Panc1 (cell line): Measurements from ENCODE around the gene SLC2A5. TPM values are rescaled to one million over a fixed set of nuclear protein-coding genes. Genes with fewer than 3 reads are reported as not detected.

Experiments
- ATAC-seq: fragments of 200-7000 bp; cut with Tn5 transposase; 2 replicates; pipeline ENCODE4 v1.9.1; 2020; ENCODE audit warnings: mild to moderate bottlenecking, moderate library complexity
- BruUV-seq: library from RNA; stranded (reverse); fragments of 400-500 nt; replicated peaks from 2 replicates; lab custom pipeline; 2021; lab: Mats Ljungman, UMichigan
- CTCF ChIA-PET: fragments of 300-600 bp; sonication (Branson Sonifier 250); formaldehyde crosslinking; loops from one replicate; lab custom pipeline; 2022; ENCODE audit warnings: antibody characterized with exemption; lab: Charles Lee
- POLR2A ChIA-PET: fragments of 300-600 bp; sonication (Branson Sonifier 250); formaldehyde crosslinking; loops from one replicate; lab custom pipeline; 2022; ENCODE audit warnings: antibody characterized with exemption; lab: Charles Lee
- DNase-seq: peaks from one replicate; pipeline ENCODE4 v3.0.0-alpha.2; 2010; ENCODE audit warnings: low read depth, low spot score
- H3K27ac ChIP-seq: 2 replicates; pipeline ENCODE4 v1.5.1; 2011; ENCODE audit warnings: mild to moderate bottlenecking, low read length, inconsistent platforms
- H3K27me3 ChIP-seq: fragments of 200-500 bp; sonication (Bioruptor generic); 2 replicates; pipeline ENCODE4 v1.6.0; 2014; ENCODE audit warnings: low read length, inconsistent platforms; ENCODE audit not compliant: control insufficient read depth, insufficient read depth
- H3K36me3 ChIP-seq: fragments of 200-500 bp; sonication (Bioruptor generic); 2 replicates; pipeline ENCODE4 v1.5.1; 2014; ENCODE audit warnings: inconsistent platforms, mild to moderate bottlenecking, low read length, moderate library complexity; ENCODE audit not compliant: control insufficient read depth, insufficient read depth
- H3K4me1 ChIP-seq: 2 replicates; pipeline ENCODE4 v1.5.1; 2011; ENCODE audit warnings: inconsistent platforms, mild to moderate bottlenecking, low read length, moderate library complexity; ENCODE audit not compliant: control insufficient read depth, insufficient read depth
- H3K4me3 ChIP-seq, 2 experiments: 2 replicates each; pipeline ENCODE4 v1.5.1; 2011 to 2012; ENCODE audit warnings: low read depth in 2 of 2, low read length in 2 of 2, mild to moderate bottlenecking in 2 of 2, inconsistent platforms in 1 of 2, moderate library complexity in 1 of 2
- H3K9me3 ChIP-seq: fragments of 200-500 bp; sonication (Bioruptor generic); 2 replicates; pipeline ENCODE4 v1.5.1; 2014; ENCODE audit warnings: low read depth, mild to moderate bottlenecking, inconsistent platforms, low read length, moderate library complexity; ENCODE audit not compliant: control insufficient read depth, insufficient read depth
- CTCF ChIP-seq: fragments of 450-650 bp; IDR thresholded peaks from 2 replicates; pipeline ENCODE4 v1.5.1; 2017; ENCODE audit warnings: mild to moderate bottlenecking
- POLR2AphosphoS5 ChIP-seq: IDR thresholded peaks from 2 replicates; pipeline ENCODE4 v1.6.1; 2012; ENCODE audit warnings: mild to moderate bottlenecking, low read depth, low read length, moderate library complexity
- REST ChIP-seq, 2 experiments: IDR thresholded peaks; 2 replicates each; pipeline ENCODE4 v1.6.1; 2011 to 2012; ENCODE audit warnings: low read depth in 2 of 2, control low read depth in 1 of 2, low read length in 1 of 2, mild to moderate bottlenecking in 1 of 2, moderate library complexity in 1 of 2; ENCODE audit not compliant: insufficient read depth in 1 of 2
- SIN3A ChIP-seq: IDR thresholded peaks from 2 replicates; pipeline ENCODE4 v1.6.1; 2012; ENCODE audit warnings: low read depth, mild to moderate bottlenecking, low read length, moderate library complexity, borderline replicate concordance; ENCODE audit not compliant: insufficient read depth
- TCF7L2 ChIP-seq: IDR thresholded peaks from 2 replicates; pipeline ENCODE4 v1.6.1; 2011; ENCODE audit warnings: mild to moderate bottlenecking, low read depth, low read length, inconsistent platforms
- in situ Hi-C: cut with HindIII; loops from 2 replicates; pipeline ENCODE4 v1.10.0; 2016; ENCODE audit warnings: low sequenced_read_pairs, low pct_unique_long_range_greater_than_20kb
- intact Hi-C: fragments of 100-400 bp; cut with micrococcal nuclease; formaldehyde crosslinking; loops from one replicate; pipeline ENCODE4 v1.10.0; 2022; ENCODE audit not compliant: unreplicated experiment
- total RNA-seq: library from RNA; stranded (reverse); gene quantifications from one replicate; pipeline ENCODE4 v1.2.1, GENCODE V29; 2021; ENCODE audit not compliant: unreplicated experiment

Gene SLC2A5
- total RNA-seq, 1 experiment from 2014 or later: 0.26 TPM

GRCh38 chr1:8988618-8988967 is 80.8 kb downstream of the SLC2A5 start:
- BruUV-seq: no TSS peak
- no peaks in the 10 kb centered on the region for H3K9me3 ChIP-seq
- peaks cover 38% of the 10 kb centered on the region for H3K4me1 ChIP-seq
- DNase-seq (no peak), ATAC-seq (no peak)
- ChIA-PET POLR2A (no interaction called here), CTCF (interaction anchor here (1.0 to 5.6 kb wide), 3 partner anchors 16 to 70 kb away, joined by 3 to 30 read pairs (median 3); no protein-coding TSS in a partner anchor)
- intact Hi-C loops: loop anchor here (1.0 kb wide), 1 partner anchor 70 kb away; no protein-coding TSS in a partner anchor
- no peaks in the 10 kb centered on the region for H3K27me3 ChIP-seq
- H3K27ac ChIP-seq: peak overlapping the region; percentile 30; the same call in 1 of the 2 replicates
- no peaks in the 10 kb centered on the region for H3K36me3 ChIP-seq
- TF ChIP-seq POLR2AphosphoS5: no peak
- no peak for TF ChIP-seq CTCF
- no peak for TF ChIP-seq REST (IDR thresholded peaks at IDR 0.05; ENCODE audit: insufficient read depth in 1 of 2, low read depth in 2 of 2, low read length in 1 of 2)
- no peak for TF ChIP-seq TCF7L2
- TF ChIP-seq SIN3A: no peak
- in situ Hi-C loops: no loop called here
- H3K4me3 ChIP-seq: no peak overlapping the region

- DNase-seq (no peak), ATAC-seq (peak; percentile 64)
- TF ChIP-seq CTCF (peak; percentile 97), REST (IDR thresholded peaks at IDR 0.05; ENCODE audit: insufficient read depth in 1 of 2, low read depth in 2 of 2, low read length in 1 of 2) (no peak), POLR2AphosphoS5 (no peak)
- no peaks in the 10 kb centered on the region for H3K36me3 ChIP-seq
- in situ Hi-C loops: no loop called here
- H3K27ac ChIP-seq: peak overlapping the region; percentile 82
- no peaks in the 10 kb centered on the region for H3K9me3 ChIP-seq
- intact Hi-C loops: loop anchor here (1.0 kb wide), 1 partner anchor 70 kb away; no protein-coding TSS in a partner anchor
- no peak overlapping the region for H3K4me3 ChIP-seq
- POLR2A ChIA-PET: no interaction called here
- CTCF ChIA-PET: interaction anchor here (1.2 to 5.6 kb wide), 3 partner anchors 17 to 70 kb away, joined by 3 to 30 read pairs (median 3); no protein-coding TSS in a partner anchor
- no peaks in the 10 kb centered on the region for H3K27me3 ChIP-seq
- peaks cover 40% of the 10 kb centered on the region for H3K4me1 ChIP-seq
- no TSS peak for BruUV-seq
Observed at GRCh38 chr1:8987881-8988617, 81.4 kb downstream of the SLC2A5 start.
